HL-60/S4 treated with retinoic acid at 250 ng/mL for 4 days and 3 days (cell line): ENCODE results near the gene SLC1A4.
"Not testable (repeated sequence)": the region's sequence is repeated elsewhere in the genome, so short reads cannot be mapped to it uniquely, and the experiment has no call there.

Source experiments
- in situ Hi-C: fragments of 300-500 bp; cut with MboI; formaldehyde crosslinking; loops from 2 replicates; pipeline ENCODE4 v1.7.0; 2022; ENCODE audit warnings: low sequenced_read_pairs

Gene SLC1A4

GRCh38 chr2:64963719-64964118 lies 25.5 kb upstream of the SLC1A4 start:
- in situ Hi-C loops, result no loop called here

DNA sequence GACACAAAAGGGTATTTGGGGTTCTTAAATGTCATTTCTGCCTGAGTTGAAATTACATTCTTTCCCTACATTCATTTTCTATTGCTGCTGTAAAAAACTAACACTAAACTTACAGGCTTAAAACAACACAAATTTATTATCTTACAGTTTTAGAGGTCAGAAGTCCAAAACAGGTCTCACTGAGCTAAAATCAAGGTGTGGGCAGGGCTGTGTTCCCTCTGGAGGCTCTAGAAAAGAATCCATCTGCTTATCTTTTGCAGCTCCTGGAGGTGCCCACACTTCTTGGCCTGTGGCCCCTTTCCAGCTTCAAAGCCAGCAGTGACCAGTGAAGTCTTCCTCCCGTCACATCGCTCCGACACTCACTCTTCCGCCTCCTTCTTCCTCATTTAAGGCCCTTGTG lies 23.2 kb upstream of the SLC1A4 start:
- in situ Hi-C loops, result no loop called here

DNA sequence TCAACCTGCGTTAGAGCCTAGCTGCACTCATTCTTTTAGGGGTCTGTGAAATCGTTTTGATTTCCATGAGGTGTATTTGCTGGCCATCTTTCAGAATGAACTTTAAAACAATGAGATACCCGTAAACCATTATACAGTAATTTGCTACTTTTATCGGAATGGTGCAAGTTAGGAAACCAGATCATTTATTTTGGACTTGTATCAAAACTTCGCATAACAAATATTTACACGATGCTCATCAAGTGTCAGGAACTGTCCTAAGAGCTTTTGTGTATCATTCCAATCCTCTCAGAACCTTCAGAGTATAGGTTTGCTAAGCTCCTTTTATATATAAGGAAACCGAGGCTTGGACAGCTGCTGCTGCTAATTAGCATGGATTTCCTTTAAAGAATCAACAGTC lies 22.4 kb upstream of the SLC1A4 start:
- in situ Hi-C loops, result no loop called here

- in situ Hi-C loops, result no loop called here
These were observed 21.6 kb upstream of the SLC1A4 start for GRCh38 chr2:64967601-64968000.

- in situ Hi-C loops, result not testable (repeated sequence)
These were observed 20.1 kb upstream of the SLC1A4 start for GRCh38 chr2:64969086-64969485.

GRCh38 chr2:64970495-64970894 lies 18.7 kb upstream of the SLC1A4 start:
- in situ Hi-C loops, result no loop called here

- in situ Hi-C loops, result no loop called here
These were observed 16.8 kb upstream of the SLC1A4 start for GRCh38 chr2:64972426-64972825.

DNA sequence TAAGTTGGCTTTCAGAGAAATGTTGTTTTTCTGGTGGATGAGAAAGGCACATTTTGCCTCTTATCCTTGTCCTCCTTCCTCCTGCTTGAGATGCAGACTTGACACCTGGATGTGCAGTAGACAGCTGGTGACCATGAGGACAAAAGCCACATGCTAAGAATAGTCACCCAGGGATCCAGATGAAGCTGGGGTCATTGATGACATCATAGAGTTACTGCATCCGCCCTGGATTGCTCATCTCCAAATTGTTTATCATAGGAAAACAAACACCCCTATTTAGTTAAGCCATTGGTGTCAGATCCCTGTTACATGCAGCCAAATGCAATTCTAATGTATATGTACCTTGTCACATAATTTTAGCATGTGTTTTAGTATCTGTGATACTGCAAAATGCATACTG lies 16.3 kb upstream of the SLC1A4 start:
- in situ Hi-C loops, result no loop called here

- in situ Hi-C loops, result no loop called here
These were observed 13.9 kb upstream of the SLC1A4 start for GRCh38 chr2:64975232-64975821.

DNA sequence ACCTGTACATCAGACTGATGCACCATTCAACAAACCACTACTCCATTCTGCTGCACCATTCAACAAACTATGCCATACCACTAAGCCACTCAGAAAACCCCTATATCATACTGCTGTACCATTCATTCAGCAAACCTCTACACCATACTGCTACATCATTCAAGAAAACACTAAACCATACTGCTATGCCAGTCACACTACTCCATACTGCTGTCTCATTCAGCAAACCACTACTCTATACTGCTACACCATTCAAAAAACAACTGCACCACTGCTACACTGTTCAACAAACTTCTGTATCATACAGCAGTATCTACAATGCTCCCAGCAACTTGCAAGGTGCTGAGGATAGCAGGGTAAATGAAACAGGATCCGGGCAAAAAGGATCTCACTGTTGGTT lies 12.9 kb upstream of the SLC1A4 start:
- in situ Hi-C loops, result no loop called here

- in situ Hi-C loops, result no loop called here
These were observed 10.5 kb upstream of the SLC1A4 start for GRCh38 chr2:64978514-64979268.

DNA sequence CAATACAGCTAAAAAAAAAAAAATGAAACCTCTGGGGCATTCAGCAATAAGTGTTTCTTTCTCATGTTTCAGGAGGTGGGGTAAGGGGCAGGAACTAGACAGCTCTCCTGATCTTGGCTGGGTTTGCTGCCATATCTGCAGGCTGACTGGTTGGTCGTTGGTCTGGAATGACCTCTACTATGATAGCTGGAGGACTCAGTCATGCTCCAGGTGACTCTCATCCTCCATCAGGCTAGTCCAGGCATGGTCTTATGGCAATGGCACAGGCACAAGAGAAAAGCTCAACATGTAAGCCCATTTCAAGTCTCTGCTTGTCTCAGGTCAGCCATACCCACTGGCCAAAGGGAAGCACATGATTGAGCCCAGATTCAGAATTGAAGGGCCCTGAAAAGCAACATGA lies 9.5 kb upstream of the SLC1A4 start:
- in situ Hi-C loops, result no loop called here

DNA sequence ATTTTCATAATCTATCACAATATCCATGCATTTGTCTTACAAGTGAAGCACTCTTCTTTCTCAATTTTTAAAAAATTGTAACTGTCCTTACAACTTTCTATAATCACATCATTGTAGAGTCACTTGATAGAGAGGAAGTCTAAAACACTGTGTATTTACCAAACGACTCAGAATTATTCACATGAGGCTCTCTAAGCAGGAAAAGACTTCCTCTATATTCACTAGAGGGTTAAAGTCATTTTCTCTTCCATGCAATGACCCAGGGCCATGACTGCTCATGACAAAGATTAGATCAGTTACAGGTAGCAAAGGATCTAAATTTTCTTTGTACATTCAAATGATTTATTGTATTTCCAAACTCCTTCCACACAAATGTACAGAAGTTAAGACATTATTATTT lies 9.0 kb upstream of the SLC1A4 start:
- in situ Hi-C loops, result no loop called here

DNA sequence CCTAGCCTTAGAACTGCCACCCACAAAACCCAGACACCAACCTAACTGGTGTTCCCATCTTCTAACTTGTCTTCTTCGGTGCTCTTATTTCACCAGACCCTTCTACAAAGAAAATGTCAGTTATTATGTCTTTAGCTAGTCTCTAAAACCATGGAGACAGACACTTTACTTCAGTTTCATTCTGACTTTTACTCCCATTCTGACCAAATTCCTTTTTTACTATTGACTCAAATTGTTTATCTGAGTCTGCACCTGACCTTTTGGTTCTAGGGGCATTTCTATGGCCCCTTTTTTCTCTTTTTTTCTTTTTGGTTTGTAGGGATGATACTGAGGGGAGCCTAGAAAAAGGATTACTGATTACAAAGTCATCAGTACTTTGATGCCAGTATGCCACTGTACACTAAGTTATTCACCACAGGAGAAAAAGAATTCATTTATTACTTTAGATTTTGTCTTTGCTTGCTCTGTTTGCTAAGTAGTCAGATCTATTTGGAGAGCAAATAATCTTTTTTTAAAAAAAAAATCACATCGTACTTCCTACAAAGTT lies 6.8 kb upstream of the SLC1A4 start:
- in situ Hi-C loops, result no loop called here

DNA sequence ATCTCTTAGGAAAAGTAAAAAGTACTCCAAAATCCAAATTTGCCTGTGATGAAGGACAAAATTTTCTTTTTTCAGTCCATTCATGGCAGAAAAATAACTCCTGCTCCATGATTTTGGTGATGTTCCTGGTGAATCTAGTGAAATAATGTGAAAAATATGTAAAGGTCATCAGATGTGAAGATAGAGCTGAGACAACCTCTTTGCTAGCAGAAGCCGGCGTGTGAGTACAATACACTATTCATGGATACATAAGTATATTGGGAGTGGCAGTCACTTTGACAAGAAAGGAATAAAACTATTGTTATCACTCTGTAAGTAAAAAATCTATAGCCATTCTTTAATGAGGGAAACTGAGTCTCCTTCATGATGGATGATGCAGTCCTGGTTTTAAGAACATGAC lies 6.3 kb upstream of the SLC1A4 start:
- in situ Hi-C loops, result no loop called here

DNA sequence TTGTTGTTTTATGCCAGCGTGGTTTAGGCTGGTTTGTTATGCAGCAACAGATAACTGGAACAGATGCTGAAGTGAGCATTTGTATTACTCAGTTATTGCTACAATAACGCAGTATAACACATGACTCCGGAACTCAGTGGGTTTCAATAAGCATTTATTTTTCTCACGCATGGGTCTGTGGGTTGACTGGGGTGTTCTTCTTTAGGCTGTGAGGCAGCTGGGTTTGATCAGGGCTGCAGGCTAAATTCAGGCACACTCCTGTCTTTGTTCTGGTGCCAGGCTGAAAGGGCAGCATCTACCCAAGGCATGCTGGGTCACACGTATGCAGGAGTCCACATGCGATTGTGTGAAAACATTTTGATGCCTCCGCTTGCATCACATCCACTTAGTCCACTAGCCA lies 3.8 kb upstream of the SLC1A4 start:
- in situ Hi-C loops, result no loop called here

DNA sequence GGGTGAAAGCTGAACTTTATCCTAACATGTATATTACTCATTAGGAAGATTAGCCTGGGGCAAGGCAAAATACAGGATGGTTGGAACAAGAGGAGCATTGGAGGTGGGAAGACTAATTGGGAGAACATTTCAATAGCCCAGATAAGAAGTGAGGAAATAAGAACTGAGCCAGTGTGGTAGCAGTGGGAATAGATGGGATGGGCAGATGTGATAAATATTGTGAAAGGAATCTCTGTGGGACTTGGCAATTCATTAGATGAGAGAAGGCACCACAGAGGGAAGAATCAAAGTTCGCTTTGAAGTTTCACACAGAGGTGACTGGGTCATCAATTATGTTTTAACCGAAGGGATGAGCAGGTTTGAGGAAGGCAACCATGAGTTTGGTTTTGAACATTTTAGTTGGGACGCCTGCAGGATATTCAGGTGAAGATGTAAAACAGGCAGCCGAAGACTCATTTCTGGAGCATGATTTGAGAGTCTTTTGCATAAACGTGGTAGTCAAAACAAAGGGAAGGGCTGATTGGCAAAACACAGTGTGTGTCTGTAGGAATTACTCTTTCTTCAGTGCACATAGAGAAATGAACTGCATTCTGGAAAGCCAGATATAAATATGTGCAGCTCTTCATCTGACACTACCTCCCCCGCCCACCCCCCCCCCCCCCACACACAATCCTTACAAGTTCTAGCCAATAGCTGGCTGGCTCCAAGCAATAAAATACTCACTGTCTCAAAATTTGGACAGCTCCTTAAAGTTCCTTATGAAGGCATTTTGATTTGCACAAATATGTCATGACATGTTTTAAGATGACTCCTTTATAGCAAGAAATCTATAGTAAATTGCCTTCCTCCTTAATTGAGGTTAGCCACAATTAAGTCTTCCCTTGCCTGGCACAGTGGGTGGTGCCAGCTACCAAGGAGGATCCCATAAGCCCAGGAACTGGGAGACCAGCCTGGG lies 1.9 kb upstream of the SLC1A4 start:
- in situ Hi-C loops, result no loop called here

GRCh38 chr2:64987956-64988419 lies 1.2 kb upstream of the SLC1A4 start:
- in situ Hi-C loops, result no loop called here

DNA sequence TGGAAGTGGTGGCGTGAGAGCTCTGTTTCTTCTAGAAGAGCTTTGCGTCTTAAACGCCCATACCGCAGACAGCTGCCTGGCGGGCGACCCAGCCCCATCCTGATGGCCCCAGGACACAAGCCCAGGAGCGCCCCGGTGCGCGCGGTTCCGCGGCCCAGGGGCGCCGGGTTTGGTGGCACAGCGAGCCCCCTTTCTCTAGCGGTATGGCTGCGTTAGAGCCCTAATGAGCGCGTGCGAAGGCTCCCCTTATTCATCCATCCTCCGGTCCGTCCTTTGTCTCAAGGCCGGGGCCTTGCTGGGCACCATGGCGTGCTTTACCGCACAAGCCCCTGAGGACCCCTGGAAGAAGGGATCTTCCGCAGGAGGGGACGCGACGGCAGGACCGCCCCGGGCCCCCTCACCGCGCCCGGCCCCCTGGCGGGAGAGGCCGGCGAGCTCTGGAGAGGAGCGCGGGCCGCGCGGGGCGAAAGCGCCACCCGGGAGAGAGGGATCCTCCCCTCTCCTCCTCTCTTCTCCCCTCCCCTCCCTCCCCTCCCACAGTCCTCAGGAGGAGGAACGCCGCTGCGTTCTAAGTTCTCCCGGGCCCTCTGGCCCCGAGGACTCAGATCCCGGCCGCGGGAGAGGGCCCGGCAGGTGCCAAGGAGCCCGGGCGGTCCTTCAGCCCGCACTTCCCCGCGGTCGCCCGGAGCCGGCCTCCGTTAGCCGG lies 626 bp upstream of the SLC1A4 start:
- in situ Hi-C loops, result no loop called here

- in situ Hi-C loops, result no loop called here
These were observed 899 bp downstream of the SLC1A4 start for GRCh38 chr2:64989982-64990614.
